Epithelial cell of proximal tubule (primary cell): ENCODE data around the gene LAMA4. TPM values are rescaled to one million over a fixed set of nuclear protein-coding genes. Genes with fewer than 3 reads are reported as not detected.

Source experiments
- DNase-seq: peaks from one replicate; pipeline ENCODE4 v3.0.0-alpha.2; 2011; ENCODE audit warnings: low read depth
- H3K4me3 ChIP-seq: 2 replicates; pipeline ENCODE4 v1.5.1; 2011; ENCODE audit warnings: low read depth, mild to moderate bottlenecking, low read length
- total RNA-seq: library from RNA; depleted of rRNA; stranded (reverse); fragments of >200 nt; gene quantifications from 2 replicates; pipeline ENCODE4 v1.2.3, GENCODE V29; 2015
- TF ChIP-seq, protein P1 (sequence below): conservative IDR thresholded peaks from 2 replicates; pipeline ENCODE4 v1.5.1; 2012; ENCODE audit warnings: low read depth, mild to moderate bottlenecking, low read length

The LAMA4 gene
- total RNA-seq, 1 donor from 2014 or later, result 8.0 TPM

DNA sequence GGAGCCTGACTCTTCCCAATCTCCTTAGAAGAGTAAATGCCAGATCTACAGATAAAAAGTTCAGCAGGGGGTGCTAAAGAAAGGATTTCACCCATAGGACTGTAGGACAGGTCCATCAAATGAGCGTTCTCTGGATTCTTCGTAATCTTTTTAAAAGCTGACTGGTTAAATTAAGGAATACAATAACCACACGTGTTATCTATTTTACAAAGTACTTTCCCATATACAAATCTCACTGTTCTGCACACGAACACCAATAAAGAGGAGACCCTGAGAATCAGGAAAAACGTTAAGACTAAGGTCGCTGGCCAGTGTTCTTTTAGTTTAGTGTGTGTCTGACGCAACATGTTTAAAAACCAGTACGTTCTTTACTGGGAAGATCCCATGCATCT lies 167.6 kb downstream of the LAMA4 start:
- H3K4me3 ChIP-seq, result peak overlapping the region; percentile 73
- TF ChIP-seq, protein P1, sequence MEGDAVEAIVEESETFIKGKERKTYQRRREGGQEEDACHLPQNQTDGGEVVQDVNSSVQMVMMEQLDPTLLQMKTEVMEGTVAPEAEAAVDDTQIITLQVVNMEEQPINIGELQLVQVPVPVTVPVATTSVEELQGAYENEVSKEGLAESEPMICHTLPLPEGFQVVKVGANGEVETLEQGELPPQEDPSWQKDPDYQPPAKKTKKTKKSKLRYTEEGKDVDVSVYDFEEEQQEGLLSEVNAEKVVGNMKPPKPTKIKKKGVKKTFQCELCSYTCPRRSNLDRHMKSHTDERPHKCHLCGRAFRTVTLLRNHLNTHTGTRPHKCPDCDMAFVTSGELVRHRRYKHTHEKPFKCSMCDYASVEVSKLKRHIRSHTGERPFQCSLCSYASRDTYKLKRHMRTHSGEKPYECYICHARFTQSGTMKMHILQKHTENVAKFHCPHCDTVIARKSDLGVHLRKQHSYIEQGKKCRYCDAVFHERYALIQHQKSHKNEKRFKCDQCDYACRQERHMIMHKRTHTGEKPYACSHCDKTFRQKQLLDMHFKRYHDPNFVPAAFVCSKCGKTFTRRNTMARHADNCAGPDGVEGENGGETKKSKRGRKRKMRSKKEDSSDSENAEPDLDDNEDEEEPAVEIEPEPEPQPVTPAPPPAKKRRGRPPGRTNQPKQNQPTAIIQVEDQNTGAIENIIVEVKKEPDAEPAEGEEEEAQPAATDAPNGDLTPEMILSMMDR, result peak; percentile 48
- DNase-seq, result peak; percentile 32

DNA sequence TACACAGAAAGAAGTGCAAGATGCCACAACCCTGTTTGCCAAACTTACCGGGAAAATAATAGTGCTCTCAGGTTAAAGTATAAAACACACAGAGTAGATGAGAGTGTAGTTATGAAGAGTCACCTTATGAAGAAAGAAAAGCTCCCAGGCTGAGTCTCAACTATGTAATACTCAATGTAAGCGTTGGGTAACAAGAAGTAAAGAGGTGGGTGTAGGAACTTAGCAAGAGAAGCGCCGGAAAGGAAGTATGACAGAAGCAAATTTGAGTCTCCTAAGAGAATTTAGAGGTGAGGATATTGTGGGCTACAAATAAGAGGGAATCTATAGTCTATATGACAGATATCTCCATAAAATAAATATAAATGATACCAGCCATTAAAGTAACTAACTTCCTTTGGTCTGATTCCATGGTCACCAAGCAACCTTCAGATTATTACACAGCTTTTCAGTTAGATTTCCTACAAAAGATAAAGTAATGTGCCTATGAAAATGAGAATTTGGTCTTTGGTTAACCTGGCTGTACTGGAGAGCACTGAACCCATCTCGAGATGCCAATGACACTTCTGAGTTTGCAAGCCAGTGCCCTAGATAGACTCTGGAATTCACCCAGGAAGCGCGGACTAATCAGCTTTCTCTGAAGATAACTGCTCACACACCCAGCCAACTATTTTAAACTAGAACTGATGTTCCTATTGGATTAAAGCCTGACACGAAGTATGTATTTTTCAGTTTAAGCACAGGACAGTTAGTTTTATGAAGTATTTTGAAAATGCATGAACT lies 168.9 kb downstream of the LAMA4 start:
- H3K4me3 ChIP-seq, result no peak overlapping the region
- TF ChIP-seq, protein P1, result no peak
- no peak for DNase-seq

DNA sequence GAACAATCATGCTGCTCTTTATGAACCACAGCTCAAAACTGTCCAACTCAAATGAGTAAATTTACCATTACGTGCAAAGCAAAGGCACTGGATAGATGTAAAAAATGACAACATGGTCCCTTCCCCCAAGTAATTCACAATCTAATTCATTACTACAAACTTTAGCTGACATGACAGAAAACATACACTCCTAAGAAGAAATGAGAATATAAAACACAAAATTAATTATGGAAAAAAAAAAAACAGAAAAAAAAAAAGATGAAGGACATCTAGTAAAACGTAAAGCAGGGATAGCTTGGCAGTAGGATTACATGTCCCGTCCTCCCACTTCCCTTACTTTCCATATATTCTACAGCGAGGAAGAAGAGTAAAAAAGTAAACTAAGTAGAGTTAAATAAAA lies 172.8 kb downstream of the LAMA4 start:
- no peak overlapping the region for H3K4me3 ChIP-seq
- no peak for DNase-seq
- TF ChIP-seq, protein P1, result no peak

DNA sequence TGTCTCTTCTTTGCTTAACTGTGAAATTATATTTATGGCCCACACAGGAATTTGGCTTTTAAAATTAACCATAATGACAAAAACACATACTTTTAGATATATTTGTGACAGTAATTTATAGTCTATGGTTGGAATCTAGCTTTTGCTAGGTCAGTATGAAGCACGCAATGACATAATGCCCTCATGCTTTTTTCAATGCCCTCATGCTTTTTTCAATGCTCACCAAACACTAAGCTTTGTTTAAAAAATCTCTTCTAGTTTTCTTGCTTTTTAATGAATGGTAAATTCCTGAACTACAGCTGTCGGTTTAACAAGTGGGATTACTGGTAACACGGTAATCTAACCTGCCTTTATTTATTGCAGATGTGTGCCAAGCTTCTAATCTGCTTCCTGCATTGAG lies 187.8 kb downstream of the LAMA4 start:
- DNase-seq, result no peak
- TF ChIP-seq, protein P1, result no peak
- H3K4me3 ChIP-seq, result no peak overlapping the region

DNA sequence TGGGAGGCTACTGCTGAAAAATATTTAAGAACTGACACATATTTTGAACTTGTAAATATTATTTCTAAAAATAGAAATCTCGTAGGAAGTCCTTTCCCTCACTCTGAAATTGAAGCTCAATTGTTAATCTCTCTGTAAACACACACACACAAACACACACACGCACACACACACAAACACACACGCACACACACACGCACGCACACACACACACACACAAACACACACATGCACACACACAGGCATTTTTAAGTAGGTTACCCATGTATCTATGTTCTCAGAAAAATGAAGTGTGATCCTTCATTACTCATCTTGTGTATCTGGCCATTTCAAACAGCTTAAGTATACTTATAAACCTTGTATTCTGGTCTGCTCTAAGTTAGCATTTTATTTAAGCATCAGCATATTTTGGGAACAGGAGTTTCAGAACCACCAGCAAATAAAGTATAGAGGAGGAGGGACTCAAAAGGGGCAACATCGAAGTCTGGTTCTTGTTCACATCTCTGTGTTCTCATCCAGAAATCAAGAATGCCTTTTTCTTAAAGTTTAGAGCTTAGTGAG lies 188.9 kb downstream of the LAMA4 start:
- no peak for DNase-seq
- TF ChIP-seq, protein P1, result no peak
- no peak overlapping the region for H3K4me3 ChIP-seq

DNA sequence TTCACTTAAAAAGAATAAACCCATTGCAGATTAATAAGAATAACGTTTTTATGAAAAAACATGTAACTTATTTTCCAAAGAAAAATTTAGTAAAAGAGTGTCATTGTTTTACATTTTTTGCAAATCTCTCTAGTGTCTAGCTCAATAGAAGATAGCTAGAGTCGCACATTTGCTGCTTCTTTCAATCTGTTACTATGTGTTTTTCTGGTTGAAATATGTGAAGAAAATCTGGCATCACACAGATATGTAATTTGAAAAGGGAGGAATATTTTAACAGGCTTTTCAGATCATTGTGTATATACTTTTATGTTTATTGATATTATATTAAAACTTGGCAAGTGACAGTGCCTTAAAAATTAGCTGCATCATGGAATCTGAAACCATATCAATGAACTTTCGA lies 191.4 kb downstream of the LAMA4 start:
- H3K4me3 ChIP-seq, result no peak overlapping the region
- no peak for DNase-seq
- TF ChIP-seq, protein P1, result no peak

DNA sequence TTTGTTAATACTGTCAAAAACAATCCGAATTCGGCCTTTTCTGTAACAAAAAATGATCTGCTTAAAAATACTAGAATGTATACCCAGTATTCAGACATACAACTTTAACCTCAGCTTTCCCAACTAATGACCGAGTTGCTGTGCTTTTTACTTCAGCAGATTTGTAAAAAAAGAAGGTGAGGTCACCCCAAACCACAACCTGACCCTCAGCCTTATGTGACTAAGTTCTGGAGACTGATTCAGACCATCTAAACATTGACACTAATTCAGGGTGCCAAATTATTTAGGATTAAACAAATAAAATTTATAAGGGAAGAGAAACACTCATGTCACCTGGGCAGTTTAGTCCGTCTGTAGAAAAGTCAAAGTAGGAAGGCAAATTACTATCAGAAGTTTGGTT lies 192.8 kb downstream of the LAMA4 start:
- no peak overlapping the region for H3K4me3 ChIP-seq
- DNase-seq, result no peak
- TF ChIP-seq, protein P1, result no peak
